GM23338 (cell line): Measurements from ENCODE around the gene SMNDC1.

ENCODE experiments used
- POLR2AphosphoS5 ChIP-seq: IDR thresholded peaks from 2 replicates; pipeline ENCODE4 v1.6.1; 2016; ENCODE audit warnings: antibody characterized with exemption, low read depth
- TF ChIP-seq, protein P1 (sequence below): IDR thresholded peaks from one replicate; pipeline ENCODE4 v1.6.1; 2018; ENCODE audit warnings: antibody characterized with exemption; ENCODE audit not compliant: unreplicated experiment

DNA sequence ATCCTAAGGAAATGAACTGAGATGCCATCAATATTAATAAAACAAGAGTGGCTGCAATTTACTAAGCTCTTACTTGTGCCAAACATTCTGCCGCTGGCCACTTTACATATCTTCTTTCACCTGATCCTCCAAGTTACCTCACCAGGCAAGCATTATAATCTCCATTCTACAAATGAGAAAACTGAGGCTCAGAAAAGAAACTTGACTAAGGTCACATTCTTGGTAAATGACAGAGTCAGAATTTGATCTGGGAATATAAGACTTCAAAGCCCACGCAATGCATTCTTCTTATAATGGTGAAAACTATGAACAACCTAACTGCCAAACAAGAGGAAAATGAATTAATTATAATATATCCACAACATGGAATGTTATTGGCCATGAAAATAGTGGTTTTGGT, 46.1 kb upstream of the SMNDC1 start:
- no peak for TF ChIP-seq POLR2AphosphoS5
- TF ChIP-seq, protein P1, sequence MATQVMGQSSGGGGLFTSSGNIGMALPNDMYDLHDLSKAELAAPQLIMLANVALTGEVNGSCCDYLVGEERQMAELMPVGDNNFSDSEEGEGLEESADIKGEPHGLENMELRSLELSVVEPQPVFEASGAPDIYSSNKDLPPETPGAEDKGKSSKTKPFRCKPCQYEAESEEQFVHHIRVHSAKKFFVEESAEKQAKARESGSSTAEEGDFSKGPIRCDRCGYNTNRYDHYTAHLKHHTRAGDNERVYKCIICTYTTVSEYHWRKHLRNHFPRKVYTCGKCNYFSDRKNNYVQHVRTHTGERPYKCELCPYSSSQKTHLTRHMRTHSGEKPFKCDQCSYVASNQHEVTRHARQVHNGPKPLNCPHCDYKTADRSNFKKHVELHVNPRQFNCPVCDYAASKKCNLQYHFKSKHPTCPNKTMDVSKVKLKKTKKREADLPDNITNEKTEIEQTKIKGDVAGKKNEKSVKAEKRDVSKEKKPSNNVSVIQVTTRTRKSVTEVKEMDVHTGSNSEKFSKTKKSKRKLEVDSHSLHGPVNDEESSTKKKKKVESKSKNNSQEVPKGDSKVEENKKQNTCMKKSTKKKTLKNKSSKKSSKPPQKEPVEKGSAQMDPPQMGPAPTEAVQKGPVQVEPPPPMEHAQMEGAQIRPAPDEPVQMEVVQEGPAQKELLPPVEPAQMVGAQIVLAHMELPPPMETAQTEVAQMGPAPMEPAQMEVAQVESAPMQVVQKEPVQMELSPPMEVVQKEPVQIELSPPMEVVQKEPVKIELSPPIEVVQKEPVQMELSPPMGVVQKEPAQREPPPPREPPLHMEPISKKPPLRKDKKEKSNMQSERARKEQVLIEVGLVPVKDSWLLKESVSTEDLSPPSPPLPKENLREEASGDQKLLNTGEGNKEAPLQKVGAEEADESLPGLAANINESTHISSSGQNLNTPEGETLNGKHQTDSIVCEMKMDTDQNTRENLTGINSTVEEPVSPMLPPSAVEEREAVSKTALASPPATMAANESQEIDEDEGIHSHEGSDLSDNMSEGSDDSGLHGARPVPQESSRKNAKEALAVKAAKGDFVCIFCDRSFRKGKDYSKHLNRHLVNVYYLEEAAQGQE, result no peak
